Stimulated activated CD8-positive, alpha-beta memory T cell treated with anti-CD3 and anti-CD28 coated beads, Interleukin-12 subunit alpha, Interleukin-12 subunit beta, amount 100 ng/mL, for 24 hours (primary cell): ENCODE results near the gene BCAS4.
"Not testable (repeated sequence)": the region's sequence is repeated elsewhere in the genome, so short reads cannot be mapped to it uniquely, and the experiment has no call there.

Experiments used
- DNase-seq: peaks from one replicate; pipeline ENCODE4 v3.0.0-alpha.2; 2020; ENCODE audit errors: extremely low read depth

Gene BCAS4

DNA sequence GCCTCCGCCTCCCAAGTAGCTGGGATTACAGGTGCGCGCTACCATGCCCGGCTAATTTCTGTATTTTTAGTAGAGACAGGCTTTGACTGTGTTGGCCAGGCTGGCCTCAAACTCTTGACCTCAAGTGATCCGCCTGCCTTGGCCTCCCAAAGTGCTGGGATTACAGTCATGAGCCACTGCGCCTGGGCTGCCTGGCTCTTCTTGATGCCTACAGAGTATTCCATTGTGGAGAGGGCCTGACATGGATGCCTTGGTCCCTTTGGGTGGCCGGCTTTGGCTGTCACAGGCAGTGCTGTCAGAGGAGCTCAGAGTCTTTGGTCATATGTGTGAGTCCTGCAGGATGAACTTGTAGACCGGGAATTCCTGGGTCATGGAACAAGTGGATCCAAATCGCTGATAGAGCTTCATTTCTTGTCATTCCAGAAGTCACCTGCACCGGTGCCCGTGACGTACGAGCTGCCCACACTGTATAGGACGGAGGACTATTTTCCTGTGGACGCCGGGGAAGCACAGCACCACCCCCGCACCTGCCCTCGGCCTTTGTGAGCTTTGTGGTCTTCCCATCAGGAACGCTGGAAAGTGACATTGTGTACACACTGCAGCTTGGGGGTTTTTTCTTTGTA is 81.3 kb downstream of the BCAS4 start:
- no peak for DNase-seq

DNA sequence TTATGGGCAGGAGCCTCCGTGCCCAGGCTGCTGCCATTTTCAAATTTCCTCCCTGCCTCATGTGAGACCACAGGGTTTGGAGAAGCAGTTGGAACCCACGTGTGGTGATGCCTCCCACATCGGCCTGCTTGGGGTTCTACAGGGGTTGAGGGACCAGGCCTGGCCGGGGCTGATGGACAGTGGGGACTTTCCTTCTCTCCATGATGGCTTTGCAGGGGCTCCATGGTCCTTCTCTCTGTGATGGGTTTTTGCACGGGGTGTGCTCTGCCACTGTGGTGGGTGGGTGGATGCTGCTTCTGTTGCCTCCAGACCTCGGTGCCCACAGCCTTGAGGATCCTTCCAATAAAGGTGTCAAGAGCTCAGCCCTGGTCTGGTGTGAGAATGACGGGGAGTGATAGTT is 82.0 kb downstream of the BCAS4 start:
- no peak for DNase-seq

DNA sequence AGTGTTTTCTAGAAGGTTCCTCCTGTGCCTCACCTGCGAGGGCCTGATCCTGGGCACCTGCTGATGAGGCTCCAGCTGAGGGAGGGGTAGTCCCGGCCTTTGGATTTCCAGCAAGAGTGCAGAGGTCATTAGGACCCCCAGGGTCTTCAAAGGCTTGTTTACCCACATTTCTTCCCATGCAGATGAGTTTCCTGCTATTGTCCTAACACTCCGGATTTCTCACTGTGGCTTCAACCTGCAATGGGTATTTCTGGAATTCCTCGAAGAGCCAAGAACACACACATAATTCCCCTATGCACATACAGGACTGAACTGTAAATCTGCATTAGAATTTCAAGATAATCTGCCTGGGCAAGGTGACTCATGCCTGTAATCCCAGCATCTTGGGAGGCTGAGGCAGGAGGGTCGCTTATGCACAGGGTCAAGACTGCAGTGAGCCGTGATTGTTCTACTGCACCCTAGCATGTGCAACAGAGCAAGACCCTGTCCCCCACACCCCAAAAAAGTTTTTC is 82.4 kb downstream of the BCAS4 start:
- no peak for DNase-seq

DNA sequence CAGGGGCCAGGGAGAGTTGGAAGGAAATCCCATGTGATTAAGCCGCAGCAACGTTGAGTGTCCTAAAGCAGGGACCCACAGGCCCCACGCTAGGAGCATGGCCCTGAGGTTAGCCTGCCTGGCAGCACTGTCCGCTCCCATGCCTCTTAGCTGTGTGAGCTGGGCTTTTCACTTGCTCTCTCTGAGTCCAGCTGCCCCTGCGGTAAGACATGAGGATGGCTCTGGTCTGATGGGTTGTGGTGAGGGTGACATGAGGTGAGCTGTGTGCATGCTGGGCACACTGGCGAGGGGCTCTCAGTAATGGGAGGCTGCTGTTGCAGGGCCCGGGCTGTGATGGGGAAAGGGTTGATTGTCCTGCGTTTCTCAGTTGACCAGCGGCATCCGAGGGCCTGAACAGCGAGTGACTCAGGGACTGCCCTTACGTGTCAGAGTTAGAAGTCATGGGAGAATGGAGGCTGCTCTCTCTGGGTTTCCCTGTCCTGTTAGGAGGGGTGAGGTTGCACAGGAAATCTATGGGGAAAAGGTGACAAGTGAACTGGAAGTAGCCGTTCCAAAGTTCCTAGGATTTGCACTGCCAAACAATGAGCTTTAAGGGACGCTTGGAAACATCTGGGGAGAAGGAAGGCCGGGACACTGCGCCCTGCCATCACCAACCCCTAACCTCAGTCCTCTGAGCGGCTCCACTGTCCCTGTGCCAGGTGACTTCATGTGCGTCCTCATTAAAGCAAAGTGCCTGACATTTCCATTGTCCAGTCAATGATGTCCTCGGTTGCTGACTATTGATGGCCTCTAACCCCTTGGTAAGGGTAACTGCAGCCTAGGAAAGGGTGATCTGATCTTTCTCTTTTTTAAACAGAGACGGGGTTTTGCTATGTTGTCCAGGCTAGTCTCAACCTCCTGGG is 85.0 kb downstream of the BCAS4 start:
- no peak for DNase-seq

DNA sequence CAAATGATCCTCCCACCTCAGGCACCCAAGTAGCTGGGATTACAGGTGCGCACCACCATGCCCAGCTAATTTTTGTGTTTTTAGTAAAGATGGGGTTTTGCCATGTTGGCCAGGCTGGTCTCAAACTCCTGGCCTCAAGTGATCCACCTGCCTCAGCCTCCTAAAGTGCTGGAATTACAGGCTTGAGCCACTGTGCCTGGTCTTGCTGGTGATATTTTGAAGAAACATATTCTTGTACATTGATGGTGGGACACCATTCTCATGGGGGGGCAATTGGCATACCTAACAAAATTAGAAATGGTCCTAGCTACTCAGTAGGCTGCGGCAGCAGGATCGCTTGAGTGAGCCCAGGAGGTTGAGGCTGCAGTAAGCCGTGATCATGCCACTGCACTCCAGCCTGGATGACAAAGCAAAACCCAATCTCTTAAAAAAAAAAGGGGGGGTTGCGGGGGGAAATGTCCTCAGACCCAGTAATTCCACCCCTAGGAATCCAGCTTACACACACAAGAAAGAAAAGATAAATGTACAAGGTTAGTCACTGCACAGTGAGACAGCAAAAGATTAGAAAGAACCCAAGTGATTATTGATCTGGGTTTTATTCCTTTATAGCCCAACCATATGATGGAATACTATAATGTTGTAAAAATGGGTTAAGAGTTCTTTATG is 87.0 kb downstream of the BCAS4 start:
- DNase-seq: not testable (repeated sequence)

DNA sequence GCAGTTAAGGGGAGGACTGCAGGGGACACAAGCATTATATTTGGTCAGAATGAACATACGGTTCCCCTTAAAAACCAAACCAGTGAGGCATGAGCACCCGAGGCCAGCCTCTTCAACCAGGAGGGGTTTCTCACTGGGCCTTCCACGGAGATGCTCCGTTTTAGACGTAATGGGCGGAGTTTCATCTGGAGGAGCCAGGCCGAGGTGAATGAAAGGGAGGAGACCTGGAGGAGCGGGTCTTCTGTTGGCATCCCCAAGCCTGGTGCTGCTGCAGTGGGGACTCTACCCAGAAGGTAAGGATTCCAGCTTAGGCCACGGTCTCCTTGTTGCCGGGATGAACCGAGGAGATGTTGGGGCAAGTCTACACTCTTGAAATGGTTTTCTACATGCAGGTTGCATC is 89.0 kb downstream of the BCAS4 start:
- DNase-seq: no peak

DNA sequence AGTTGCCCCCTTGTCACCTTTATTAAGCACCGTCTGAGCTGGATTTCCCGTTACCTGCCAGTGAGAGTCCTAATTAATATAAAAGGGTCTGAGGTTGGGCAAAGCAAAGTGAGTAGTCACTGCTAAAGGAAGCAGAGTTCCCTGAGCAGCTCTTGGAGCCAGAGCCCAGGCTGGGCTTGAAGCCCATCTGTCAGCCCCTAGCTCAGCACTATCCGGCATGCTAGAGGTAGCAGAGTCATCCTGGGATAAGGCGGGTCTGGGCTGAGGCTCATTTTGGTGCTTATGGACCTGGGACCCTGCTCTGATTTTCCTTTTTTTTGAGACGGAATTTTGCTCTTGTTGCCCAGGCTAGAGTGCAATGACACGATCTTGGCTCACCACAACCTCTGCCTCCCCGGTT is 90.2 kb downstream of the BCAS4 start:
- no peak for DNase-seq

DNA sequence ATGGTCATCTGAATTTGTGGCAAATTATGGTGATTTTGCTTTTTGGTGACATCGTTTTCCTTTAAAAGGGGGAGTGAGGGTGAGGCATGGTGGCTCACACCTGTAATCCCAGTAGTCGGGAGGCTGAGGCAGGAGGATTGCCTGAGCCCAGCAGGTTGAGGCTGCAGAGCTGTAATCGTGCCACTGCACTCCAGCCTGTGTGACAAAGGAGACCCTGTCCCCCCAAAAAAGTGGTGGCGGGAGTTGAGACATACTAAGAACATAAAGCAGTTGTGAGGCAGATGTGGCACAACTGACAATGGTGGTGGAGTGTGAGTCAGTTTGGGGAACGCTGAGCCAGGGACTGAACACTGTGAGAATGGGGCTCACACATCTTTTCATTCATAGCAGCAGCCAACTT is 90.9 kb downstream of the BCAS4 start:
- no peak for DNase-seq

DNA sequence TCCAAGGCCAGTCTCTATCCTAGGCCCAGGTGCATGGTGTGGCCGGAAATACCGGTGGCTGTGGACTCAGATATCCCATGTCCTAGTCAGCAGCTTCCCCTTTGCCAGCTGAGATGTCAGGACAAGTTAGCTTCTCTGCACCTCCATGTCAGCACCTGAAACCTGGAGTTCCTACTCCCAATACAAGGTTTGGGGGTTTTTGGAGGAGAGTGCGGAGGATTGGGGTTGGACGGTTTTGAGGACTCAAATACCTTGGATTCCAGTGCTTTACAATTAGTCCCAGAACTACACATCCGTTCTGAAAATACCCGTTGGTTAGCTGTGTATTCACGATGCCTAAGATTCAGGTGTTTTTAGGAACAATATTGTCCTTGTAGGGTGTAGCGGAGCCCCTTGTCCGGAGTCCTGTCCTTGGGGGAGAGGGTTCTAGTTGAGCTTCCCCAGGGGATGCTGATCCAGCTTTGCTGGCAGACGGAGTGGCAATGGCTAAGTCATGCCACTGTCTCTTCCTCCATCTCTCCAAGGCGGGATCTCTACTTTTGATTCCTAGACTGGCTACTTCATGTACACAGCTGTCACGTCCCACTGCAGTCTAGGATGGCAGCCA is 91.4 kb downstream of the BCAS4 start:
- DNase-seq: no peak

DNA sequence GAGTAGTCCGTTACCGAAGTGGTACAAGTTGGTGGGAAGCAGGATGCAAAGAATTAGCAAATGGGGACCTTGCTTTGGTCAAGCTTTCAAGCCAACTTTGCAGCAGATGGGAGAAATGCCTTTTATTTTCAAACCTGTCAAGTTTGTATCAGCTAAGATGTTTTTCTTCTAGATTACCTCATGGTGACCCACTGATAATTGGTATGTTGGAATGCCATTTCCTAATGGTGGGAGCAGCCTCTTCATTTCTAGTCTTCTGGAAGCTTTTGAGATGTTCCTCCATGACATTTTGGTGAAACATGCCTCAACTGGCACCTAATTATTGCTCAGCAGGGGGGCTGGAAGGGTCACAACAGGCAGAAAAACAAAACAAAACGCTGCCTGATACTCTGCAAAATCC is 92.7 kb downstream of the BCAS4 start:
- DNase-seq: no peak

DNA sequence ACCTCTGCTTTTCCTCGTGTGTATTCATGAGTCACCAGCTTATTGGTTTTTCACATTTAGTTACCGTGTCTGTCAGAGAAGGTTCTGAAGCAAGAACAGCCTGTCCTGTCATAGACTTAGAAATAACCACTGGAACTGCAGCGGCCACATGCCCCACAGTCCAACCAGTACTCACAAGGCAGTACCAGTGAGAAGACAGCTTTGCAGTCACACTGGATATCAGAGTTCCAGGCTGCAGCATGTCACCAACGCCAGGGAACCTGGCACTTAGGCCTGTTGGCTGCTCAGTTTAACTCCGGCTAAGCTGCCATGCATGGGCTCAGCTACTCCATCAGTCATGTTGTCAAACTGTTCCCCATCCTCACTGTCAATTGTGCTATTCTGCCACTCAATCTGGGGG is 96.3 kb downstream of the BCAS4 start:
- DNase-seq: no peak

DNA sequence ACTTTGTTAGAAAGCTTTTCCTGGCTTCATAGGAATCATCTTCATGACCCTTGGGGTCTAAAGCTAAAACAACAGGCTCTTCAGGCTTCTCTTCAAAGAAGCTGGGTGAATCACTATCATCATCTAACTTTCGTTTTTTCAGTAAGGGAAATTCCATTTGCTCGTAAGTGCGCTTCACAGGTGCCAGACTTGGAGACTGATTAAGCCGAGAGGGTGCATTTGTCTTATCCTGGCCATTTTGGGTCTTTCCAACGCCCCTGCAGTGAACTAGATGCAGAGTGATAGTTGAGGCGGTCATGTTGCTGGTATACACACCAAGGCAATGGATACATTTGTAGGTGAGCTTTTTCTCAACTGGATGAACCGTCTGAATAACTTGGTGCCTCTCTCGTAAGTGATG is 97.5 kb downstream of the BCAS4 start:
- DNase-seq: no peak

DNA sequence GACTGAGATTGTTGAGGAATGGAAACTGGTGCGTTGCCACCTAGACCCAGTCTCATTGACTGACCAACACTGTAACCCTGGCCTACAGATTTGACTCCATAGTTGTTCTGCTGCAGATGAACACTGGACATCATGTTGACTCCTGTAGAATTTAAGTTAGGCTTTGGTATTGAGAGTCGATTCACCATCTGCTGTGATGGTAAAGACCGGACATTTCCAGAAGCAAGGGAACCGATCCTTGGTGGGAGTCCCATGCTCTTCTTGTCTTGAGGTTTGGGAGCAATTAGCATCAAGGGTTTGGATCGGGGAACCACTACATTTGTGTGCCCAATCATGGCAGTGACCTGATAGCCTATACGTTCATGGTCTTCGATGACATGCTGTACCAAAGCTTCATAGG is 98.8 kb downstream of the BCAS4 start:
- DNase-seq: no peak

DNA sequence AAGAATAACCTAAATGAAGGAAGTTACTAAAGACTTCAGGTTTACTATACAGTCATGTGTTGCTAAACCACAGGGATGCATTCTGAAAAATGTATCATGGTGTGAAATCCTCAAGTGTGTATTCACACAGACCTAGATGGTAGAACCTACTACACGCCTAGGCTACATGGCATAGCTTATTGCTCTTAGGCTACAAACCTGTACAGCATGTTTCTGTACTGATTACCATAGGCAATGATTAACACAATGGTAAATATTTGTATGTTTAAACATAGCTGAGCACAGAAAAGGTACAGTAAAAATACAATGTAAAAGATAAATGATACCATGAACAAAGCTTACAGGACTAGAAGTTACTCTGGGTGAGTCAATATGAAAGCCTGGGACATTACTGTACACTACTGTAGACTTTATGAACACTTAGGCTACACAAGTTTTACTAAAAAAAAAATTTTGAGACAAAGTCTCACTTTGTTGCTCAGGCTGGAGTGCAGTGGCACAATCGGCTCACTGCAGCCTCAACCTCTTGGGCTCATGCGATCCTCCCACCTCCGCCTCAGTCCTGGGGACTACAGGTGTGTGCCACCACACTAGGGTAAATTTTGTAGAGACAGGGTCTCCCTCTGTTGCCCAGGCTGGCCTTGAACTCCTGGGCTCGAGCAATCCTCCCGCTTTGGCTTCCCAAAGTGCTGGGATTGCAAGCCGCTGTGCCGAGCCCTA is 100.4 kb downstream of the BCAS4 start:
- no peak for DNase-seq

DNA sequence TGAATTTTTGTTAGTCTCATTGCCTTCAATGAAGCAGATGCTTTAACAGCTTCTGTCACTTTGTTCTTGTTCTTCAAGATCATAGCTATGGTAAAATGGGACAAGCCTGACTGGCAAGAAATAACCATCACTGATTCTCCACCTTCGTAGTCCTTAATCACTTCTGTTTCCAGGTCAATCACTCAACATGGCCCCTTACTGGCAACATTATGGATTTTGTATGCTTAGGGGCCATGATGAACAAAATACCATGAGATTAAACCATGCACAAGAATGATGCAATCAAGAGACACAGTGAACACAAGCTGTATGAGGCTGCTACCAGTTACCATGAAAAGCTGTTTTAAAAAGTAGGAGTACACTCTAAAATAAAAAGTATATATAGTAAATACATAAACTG is 103.6 kb downstream of the BCAS4 start:
- no peak for DNase-seq

DNA sequence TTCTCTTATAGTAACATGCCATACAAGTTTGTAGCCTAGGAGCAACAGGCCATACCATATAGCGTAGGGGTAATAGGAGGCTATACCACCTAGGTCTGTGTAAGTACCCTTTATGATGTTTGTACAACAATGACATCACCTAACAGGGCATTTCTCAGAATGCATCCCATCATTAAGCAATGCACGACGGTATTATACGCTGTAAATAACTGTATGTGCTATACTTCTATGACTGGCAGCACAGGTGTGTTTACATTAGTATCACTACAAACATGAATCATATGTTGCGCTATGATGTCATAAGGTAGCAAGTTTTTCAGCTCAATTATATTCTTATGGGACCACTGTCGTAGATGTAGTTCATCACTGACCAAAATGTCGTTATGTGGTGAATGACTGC is 105.4 kb downstream of the BCAS4 start:
- DNase-seq: no peak

DNA sequence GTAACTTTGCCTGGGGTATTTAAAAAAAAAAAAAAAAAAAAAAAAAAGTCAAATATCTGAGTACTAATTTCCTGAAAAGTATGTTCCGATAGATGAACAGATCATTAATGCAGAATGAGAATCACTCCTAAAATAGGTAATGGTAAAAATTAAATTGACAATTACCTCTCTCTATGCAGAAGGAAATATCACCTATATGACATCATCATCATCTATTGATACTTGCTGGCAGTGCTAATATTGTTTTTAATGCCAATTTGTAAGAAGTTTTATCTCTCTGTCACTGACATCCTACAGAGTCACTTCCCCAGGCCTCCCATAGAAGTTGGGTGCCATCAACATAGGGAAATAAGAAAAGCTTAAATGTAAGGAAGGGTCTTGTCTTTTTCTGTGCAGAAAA is 106.4 kb downstream of the BCAS4 start:
- no peak for DNase-seq

DNA sequence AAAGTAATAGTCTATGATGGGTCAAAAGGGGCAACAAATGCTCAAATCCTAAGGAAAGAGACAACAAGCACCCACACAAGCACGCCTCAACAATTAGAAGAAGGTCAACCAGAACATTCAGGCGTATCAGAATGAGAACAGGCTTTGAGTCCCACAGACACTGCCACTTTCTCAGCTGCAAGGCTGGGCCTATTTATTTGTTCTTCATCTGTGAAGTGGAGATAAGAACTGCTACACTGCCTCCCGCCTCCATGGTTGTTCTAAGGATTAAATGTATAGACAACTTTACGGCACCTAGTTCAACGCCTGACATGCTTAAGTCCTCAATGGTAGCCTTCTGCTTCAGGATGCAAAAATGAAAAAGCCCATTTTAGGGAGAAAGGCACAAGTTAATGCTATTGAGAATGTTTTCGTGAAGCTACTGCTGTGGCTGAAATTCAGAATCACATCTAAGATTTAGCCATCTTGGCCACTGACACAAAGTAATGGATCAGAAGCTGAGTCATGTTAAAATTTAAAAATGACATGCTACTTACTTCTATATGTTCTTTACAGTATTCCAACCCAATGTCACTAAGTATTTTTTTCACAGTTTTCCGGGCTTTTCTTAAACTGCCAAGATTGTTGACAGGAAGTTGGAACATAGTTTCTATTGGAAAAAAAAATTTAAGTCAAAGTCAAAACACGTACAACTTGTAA is 108.6 kb downstream of the BCAS4 start:
- no peak for DNase-seq

DNA sequence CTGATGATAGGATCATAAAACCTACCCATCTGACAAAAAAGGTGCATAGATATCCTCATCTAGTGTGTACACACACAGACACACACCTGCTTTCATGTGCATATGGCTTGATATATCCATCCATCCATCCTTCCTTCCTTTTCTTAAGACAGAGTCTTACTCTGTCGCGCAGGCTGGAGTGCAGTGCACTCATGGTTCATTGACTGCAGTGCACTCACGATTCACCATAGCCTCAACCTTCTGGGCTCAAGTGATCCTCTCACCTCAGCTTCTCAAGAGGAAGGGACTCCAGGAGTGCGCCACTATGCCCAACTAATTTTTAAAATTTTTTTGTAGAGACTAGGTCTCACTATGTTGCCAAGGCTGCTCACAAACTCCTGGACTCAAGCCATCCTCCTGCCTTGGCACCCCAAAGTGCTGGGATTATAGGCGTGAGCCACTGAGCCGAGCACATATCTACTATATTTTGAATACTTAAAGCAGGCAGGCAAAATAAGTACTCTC is 109.3 kb downstream of the BCAS4 start:
- DNase-seq: no peak

DNA sequence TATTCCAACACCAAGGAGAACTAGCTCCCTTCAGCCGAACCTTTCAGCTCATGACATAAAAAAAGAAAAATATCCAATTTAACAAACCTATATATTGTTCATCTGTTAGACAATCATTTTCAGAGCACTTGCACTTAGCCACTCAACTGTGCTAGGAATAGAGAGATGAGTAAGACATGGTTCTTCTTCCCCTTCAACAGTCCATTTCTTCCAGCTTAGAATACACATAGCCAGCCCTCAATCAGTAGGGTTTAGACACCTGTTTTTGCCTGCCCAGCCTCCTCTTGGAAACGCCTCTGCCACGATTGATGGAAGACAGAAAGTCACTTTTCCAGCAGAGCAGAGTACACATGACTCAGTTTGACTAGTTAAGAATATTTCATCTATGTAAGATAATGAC is 114.6 kb downstream of the BCAS4 start:
- DNase-seq: no peak

DNA sequence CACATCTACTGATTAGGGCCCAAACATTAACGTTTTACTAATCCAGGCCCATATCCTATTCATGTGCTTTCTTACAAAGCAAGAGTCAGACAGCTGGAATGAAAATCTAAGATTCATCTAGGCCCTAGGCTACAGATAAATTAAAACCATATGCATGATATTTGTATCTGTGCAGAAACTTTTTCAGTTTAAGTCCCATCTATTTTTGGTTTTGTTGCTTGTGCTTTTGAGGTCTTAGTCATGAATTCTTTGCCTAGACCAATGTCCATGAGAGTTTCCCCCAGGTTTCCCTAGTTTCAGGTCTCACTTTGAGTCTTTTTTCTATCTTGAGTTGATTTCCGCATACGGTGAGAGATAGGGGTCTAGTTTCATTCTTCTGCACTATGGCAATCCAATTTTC is 116.2 kb downstream of the BCAS4 start:
- DNase-seq: no peak
